PFSK-1 (cell line): ENCODE data around the gene NOXO1.

Source experiments
- POLR2AphosphoS5 ChIP-seq: IDR thresholded peaks from 2 replicates; pipeline ENCODE4 v1.6.1; 2012; ENCODE audit warnings: low read depth, mild to moderate bottlenecking, control low read depth, low read length, moderate library complexity
- TAF1 ChIP-seq: IDR thresholded peaks from 2 replicates; pipeline ENCODE4 v1.6.1; 2012; ENCODE audit warnings: low read length, control low read depth, borderline replicate concordance; ENCODE audit not compliant: insufficient read depth

DNA sequence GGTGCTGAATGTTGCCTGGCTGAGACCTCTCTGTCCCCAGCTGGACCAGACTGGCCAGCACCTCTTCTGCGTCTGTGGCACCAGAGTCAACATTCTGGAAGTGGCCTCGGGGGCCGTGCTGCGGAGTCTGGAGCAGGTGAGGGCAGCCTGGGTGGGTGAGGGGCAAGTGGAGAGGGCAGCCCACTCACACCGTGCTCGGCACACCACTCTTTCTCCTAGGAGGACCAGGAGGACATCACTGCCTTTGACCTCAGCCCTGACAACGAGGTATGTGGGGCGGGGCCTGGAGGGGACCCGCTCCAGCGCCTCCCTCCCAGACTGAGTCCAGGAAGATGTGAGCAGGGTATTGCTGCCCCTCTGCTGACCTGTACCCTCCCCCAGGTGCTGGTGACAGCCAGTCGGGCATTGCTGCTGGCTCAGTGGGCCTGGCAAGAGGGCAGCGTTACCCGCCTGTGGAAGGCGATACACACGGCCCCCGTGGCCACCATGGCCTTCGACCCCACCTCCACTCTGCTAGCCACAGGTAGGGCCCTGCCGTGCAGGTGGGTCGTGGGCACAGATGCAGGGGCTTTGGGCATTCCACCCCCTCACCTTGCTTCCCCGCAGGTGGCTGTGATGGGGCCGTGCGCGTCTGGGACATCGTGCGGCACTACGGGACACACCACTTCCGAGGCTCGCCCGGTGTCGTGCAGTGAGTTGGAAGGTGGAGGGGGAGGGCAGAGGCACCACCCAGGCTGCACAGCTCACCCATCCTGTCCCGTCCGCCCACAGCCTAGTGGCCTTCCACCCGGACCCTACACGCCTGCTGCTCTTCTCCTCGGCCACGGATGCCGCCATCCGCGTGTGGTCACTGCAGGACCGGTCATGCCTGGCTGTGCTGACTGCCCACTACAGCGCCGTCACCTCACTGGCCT is 6.9 kb downstream of the NOXO1 start:
- no peak for TF ChIP-seq POLR2AphosphoS5
- no peak for TF ChIP-seq TAF1
